ENCODE measurements around the gene LRWD1.
A peak's percentile ranks its signal among the peaks of the same experiment; 100 is the strongest.
"Not testable (repeated sequence)": the region's sequence is repeated elsewhere in the genome, so short reads cannot be mapped to it uniquely, and the experiment has no call there.

The LRWD1 gene

GRCh38 chr7:102507410-102508088 lies 42.8 kb downstream of the LRWD1 start:
- H3K4me1 ChIP-seq (ENCODE audit: insufficient read depth, low read length); H3K27ac ChIP-seq (ENCODE audit: low read length); H3K4me2 ChIP-seq (ENCODE audit: insufficient read depth, low read length); H3K4me3 ChIP-seq (ENCODE audit: low read depth in 1 of 2, low read length in 2 of 2); H3K9ac ChIP-seq (ENCODE audit: low read depth, low read length); DNase-seq; H3K79me2 ChIP-seq (ENCODE audit: insufficient read depth, low read length); H3K36me3 ChIP-seq (ENCODE audit: insufficient read depth, low read length); H4K20me1 ChIP-seq (ENCODE audit: insufficient read depth, low read length); ATAC-seq (ENCODE audit: insufficient read depth, low read depth); H3K27me3 ChIP-seq (ENCODE audit: insufficient read depth, low read length, poor library complexity); H3K9me3 ChIP-seq (ENCODE audit: insufficient read depth, low read length, severe bottlenecking); H2AFZ ChIP-seq (ENCODE audit: low read depth, low read length): not testable (repeated sequence)

GRCh38 chr7:102510575-102510974 lies 45.8 kb downstream of the LRWD1 start:
- not testable (repeated sequence) for H3K9me3 ChIP-seq (ENCODE audit: insufficient read depth, low read length, severe bottlenecking); H3K9ac ChIP-seq (ENCODE audit: low read depth, low read length); H3K79me2 ChIP-seq (ENCODE audit: insufficient read depth, low read length); DNase-seq; H4K20me1 ChIP-seq (ENCODE audit: insufficient read depth, low read length); H3K36me3 ChIP-seq (ENCODE audit: insufficient read depth, low read length); ATAC-seq (ENCODE audit: insufficient read depth, low read depth); H3K4me3 ChIP-seq (ENCODE audit: low read depth in 1 of 2, low read length in 2 of 2); H3K27ac ChIP-seq (ENCODE audit: low read length); H3K4me2 ChIP-seq (ENCODE audit: insufficient read depth, low read length); H2AFZ ChIP-seq (ENCODE audit: low read depth, low read length); H3K27me3 ChIP-seq (ENCODE audit: insufficient read depth, low read length, poor library complexity); H3K4me1 ChIP-seq (ENCODE audit: insufficient read depth, low read length)

- H3K9me3 ChIP-seq (ENCODE audit: insufficient read depth, low read length, severe bottlenecking); H3K27me3 ChIP-seq (ENCODE audit: insufficient read depth, low read length, poor library complexity); H3K4me3 ChIP-seq (ENCODE audit: low read depth in 1 of 2, low read length in 2 of 2); H3K79me2 ChIP-seq (ENCODE audit: insufficient read depth, low read length); H4K20me1 ChIP-seq (ENCODE audit: insufficient read depth, low read length); H3K9ac ChIP-seq (ENCODE audit: low read depth, low read length); H3K27ac ChIP-seq (ENCODE audit: low read length); H3K36me3 ChIP-seq (ENCODE audit: insufficient read depth, low read length); H3K4me2 ChIP-seq (ENCODE audit: insufficient read depth, low read length); H2AFZ ChIP-seq (ENCODE audit: low read depth, low read length); DNase-seq; H3K4me1 ChIP-seq (ENCODE audit: insufficient read depth, low read length): not testable (repeated sequence)
- peak; percentile 84 for ATAC-seq (ENCODE audit: insufficient read depth, low read depth)
Observed at GRCh38 chr7:102511860-102512522, 47.2 kb downstream of the LRWD1 start.

GRCh38 chr7:102512642-102513221 lies 47.9 kb downstream of the LRWD1 start:
- ATAC-seq (ENCODE audit: insufficient read depth, low read depth): peak; percentile 53
- Histone ChIP-seq H3K4me2 (ENCODE audit: insufficient read depth, low read length) (peak overlapping the region; percentile 60), H3K27ac (ENCODE audit: low read length) (peak overlapping the region; percentile 47), H3K4me3 (ENCODE audit: low read depth in 1 of 2, low read length in 2 of 2) (peak overlapping the region in 1 of 2 experiments; percentile 50; a peak in 2 of 4 replicates), H3K9ac (ENCODE audit: low read depth, low read length) (peak overlapping the region; percentile 36; the same call in 1 of the 2 replicates), H2AFZ (ENCODE audit: low read depth, low read length) (peak overlapping the region; percentile 51; the same call in 1 of the 2 replicates)
- H3K9me3 ChIP-seq (ENCODE audit: insufficient read depth, low read length, severe bottlenecking); H3K36me3 ChIP-seq (ENCODE audit: insufficient read depth, low read length); H3K4me1 ChIP-seq (ENCODE audit: insufficient read depth, low read length); H4K20me1 ChIP-seq (ENCODE audit: insufficient read depth, low read length); H3K79me2 ChIP-seq (ENCODE audit: insufficient read depth, low read length); H3K27me3 ChIP-seq (ENCODE audit: insufficient read depth, low read length, poor library complexity): not testable (repeated sequence)
- DNase-seq: peak; percentile 67

- not testable (repeated sequence) for ATAC-seq (ENCODE audit: insufficient read depth, low read depth); H3K4me1 ChIP-seq (ENCODE audit: insufficient read depth, low read length); H3K9me3 ChIP-seq (ENCODE audit: insufficient read depth, low read length, severe bottlenecking); H2AFZ ChIP-seq (ENCODE audit: low read depth, low read length); H3K9ac ChIP-seq (ENCODE audit: low read depth, low read length); DNase-seq; H3K4me2 ChIP-seq (ENCODE audit: insufficient read depth, low read length); H3K27me3 ChIP-seq (ENCODE audit: insufficient read depth, low read length, poor library complexity); H3K79me2 ChIP-seq (ENCODE audit: insufficient read depth, low read length); H3K27ac ChIP-seq (ENCODE audit: low read length); H3K4me3 ChIP-seq (ENCODE audit: low read depth in 1 of 2, low read length in 2 of 2); H4K20me1 ChIP-seq (ENCODE audit: insufficient read depth, low read length); H3K36me3 ChIP-seq (ENCODE audit: insufficient read depth, low read length)
Observed at GRCh38 chr7:102514881-102515721, 50.3 kb downstream of the LRWD1 start.

GRCh38 chr7:102515889-102516288 lies 51.1 kb downstream of the LRWD1 start:
- not testable (repeated sequence) for H3K4me2 ChIP-seq (ENCODE audit: insufficient read depth, low read length); H3K36me3 ChIP-seq (ENCODE audit: insufficient read depth, low read length); H3K9me3 ChIP-seq (ENCODE audit: insufficient read depth, low read length, severe bottlenecking); H2AFZ ChIP-seq (ENCODE audit: low read depth, low read length); H3K4me1 ChIP-seq (ENCODE audit: insufficient read depth, low read length); ATAC-seq (ENCODE audit: insufficient read depth, low read depth); H3K27me3 ChIP-seq (ENCODE audit: insufficient read depth, low read length, poor library complexity); H3K27ac ChIP-seq (ENCODE audit: low read length); H3K4me3 ChIP-seq (ENCODE audit: low read depth in 1 of 2, low read length in 2 of 2); DNase-seq; H3K9ac ChIP-seq (ENCODE audit: low read depth, low read length); H4K20me1 ChIP-seq (ENCODE audit: insufficient read depth, low read length); H3K79me2 ChIP-seq (ENCODE audit: insufficient read depth, low read length)

- ATAC-seq (ENCODE audit: insufficient read depth, low read depth): not testable (repeated sequence)
Observed at GRCh38 chr7:102516951-102517350, 52.2 kb downstream of the LRWD1 start.

More at GRCh38 chr7:102516951-102517350, 52.2 kb downstream of the LRWD1 start:
- H3K9ac ChIP-seq (ENCODE audit: low read depth, low read length); H3K4me1 ChIP-seq (ENCODE audit: insufficient read depth, low read length); H2AFZ ChIP-seq (ENCODE audit: low read depth, low read length); DNase-seq; H4K20me1 ChIP-seq (ENCODE audit: insufficient read depth, low read length); H3K27me3 ChIP-seq (ENCODE audit: insufficient read depth, low read length, poor library complexity); H3K27ac ChIP-seq (ENCODE audit: low read length); H3K9me3 ChIP-seq (ENCODE audit: insufficient read depth, low read length, severe bottlenecking); H3K36me3 ChIP-seq (ENCODE audit: insufficient read depth, low read length); H3K4me2 ChIP-seq (ENCODE audit: insufficient read depth, low read length); H3K79me2 ChIP-seq (ENCODE audit: insufficient read depth, low read length); H3K4me3 ChIP-seq (ENCODE audit: low read depth in 1 of 2, low read length in 2 of 2): not testable (repeated sequence)
